HL-60 (cell line): Measurements from ENCODE around the gene ZNF423.

Experiments
- DNase-seq, 2 experiments: peaks; one replicate each; pipeline ENCODE4 v3.0.0-alpha.2; 2010 to 2020; ENCODE audit warnings: low read depth in 1 of 2, low spot score in 1 of 2
- H3K27ac ChIP-seq: fragments of 250-450 bp; sonication (Bioruptor Pico); replicated peaks from 2 replicates; pipeline ENCODE4 v1.5.1; 2020; ENCODE audit warnings: mild to moderate bottlenecking, moderate library complexity
- H3K27me3 ChIP-seq: fragments of 250-450 bp; sonication (Bioruptor Pico); 2 replicates; pipeline ENCODE4 v1.5.1; 2021; ENCODE audit warnings: mild to moderate bottlenecking, moderate library complexity; ENCODE audit not compliant: insufficient read depth, poor library complexity, severe bottlenecking
- H3K4me3 ChIP-seq: replicated peaks from 2 replicates; pipeline ENCODE4 v1.5.1; 2011; ENCODE audit warnings: mild to moderate bottlenecking, control low read depth, low read length; ENCODE audit not compliant: insufficient read depth
- GABPA ChIP-seq: IDR thresholded peaks from 2 replicates; pipeline ENCODE4 v1.6.1; 2012; ENCODE audit warnings: low read depth
- POLR2AphosphoS5 ChIP-seq: IDR thresholded peaks from 2 replicates; pipeline ENCODE4 v1.6.1; 2012; ENCODE audit warnings: low read depth
- REST ChIP-seq: IDR thresholded peaks from 2 replicates; pipeline ENCODE4 v1.6.1; 2012; ENCODE audit warnings: low read depth; ENCODE audit not compliant: insufficient replicate concordance
- SPI1 ChIP-seq: IDR thresholded peaks from 2 replicates; pipeline ENCODE4 v1.6.1; 2012; ENCODE audit warnings: low read depth, mild to moderate bottlenecking, borderline replicate concordance
- TF ChIP-seq, protein P1 (sequence below): IDR thresholded peaks from one replicate; pipeline ENCODE4 v1.5.1; 2011; ENCODE audit warnings: low read length, control low read depth, inconsistent platforms; ENCODE audit not compliant: insufficient read depth

The ZNF423 gene

GRCh38 chr16:49641250-49641649 is 214.7 kb downstream of the ZNF423 start:
- Histone ChIP-seq H3K4me3 (no peak overlapping the region), H3K27me3 (no peaks in the 10 kb centered on the region), H3K27ac (no peak overlapping the region)
- no peak for TF ChIP-seq GABPA
- no peak for TF ChIP-seq SPI1
- TF ChIP-seq, protein P1, sequence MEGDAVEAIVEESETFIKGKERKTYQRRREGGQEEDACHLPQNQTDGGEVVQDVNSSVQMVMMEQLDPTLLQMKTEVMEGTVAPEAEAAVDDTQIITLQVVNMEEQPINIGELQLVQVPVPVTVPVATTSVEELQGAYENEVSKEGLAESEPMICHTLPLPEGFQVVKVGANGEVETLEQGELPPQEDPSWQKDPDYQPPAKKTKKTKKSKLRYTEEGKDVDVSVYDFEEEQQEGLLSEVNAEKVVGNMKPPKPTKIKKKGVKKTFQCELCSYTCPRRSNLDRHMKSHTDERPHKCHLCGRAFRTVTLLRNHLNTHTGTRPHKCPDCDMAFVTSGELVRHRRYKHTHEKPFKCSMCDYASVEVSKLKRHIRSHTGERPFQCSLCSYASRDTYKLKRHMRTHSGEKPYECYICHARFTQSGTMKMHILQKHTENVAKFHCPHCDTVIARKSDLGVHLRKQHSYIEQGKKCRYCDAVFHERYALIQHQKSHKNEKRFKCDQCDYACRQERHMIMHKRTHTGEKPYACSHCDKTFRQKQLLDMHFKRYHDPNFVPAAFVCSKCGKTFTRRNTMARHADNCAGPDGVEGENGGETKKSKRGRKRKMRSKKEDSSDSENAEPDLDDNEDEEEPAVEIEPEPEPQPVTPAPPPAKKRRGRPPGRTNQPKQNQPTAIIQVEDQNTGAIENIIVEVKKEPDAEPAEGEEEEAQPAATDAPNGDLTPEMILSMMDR = no peak
- no peak for TF ChIP-seq REST
- TF ChIP-seq POLR2AphosphoS5 = no peak
- no peak for DNase-seq

DNA sequence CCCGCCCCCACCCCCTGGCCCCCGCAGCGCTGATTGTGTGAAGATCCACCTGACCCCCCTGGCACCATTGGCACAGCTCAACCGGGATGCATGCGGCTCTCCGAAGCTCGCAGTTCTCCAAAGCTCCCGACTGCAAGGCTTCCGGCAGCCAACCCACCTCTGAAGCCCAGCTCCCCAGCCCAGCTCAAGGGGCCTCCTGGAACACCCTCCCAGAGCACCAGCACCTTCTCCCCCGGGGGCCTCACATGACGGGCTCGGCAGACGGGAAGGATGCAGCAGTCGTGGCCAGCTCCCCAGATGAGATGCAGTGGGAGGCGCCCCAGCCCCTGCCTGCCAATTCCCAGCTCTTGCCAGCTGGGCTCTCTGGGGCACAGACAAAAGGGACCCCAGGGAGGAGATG is 215.3 kb downstream of the ZNF423 start:
- no peaks in the 10 kb centered on the region for H3K27me3 ChIP-seq
- H3K27ac ChIP-seq = no peak overlapping the region
- TF ChIP-seq REST (no peak), SPI1 (no peak), POLR2AphosphoS5 (no peak), GABPA (no peak)
- TF ChIP-seq, protein P1 = no peak
- no peak for DNase-seq
- no peak overlapping the region for H3K4me3 ChIP-seq

DNA sequence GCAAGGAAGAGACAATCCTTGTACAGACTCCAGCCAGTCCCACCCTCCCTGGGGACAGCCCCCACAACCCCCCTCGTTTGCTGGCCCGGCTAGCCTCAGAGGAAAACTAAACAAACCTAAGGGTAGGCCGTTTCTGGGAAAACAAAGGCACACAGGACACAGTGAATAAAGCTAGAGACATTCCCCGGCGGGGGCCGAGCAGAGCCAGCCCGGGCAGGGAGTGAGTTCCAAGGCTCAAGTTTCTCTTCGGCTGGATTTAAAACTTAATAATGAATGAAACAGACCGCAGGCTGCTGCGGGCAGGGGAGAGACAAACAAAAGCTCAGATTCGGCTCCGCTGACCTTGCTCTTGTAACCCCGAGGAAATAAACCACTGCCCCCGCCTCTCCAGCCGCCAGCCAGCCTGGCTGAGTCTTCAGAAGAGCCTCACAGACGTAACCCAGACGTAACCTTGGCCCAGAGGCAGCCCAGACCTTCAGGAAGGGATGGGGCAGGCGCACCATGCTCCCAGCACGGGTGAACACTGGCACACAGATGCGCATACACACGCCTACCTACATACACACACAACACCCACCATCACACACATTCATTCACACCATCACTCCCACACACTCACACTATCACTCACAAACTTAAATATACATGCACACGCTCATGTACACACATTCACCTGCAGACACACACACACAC is 216.0 kb downstream of the ZNF423 start:
- TF ChIP-seq, protein P1 = no peak
- TF ChIP-seq POLR2AphosphoS5 (no peak), GABPA (no peak), REST (no peak), SPI1 (no peak)
- DNase-seq = no peak
- Histone ChIP-seq H3K4me3 (no peak overlapping the region), H3K27ac (no peak overlapping the region), H3K27me3 (no peaks in the 10 kb centered on the region)
